ENCODE results near the gene LAMA4. TPM values are rescaled to one million over a fixed set of nuclear protein-coding genes. Genes with fewer than 3 reads are reported as not detected.
A peak's percentile ranks its signal among the peaks of the same experiment; 100 is the strongest.

Gene LAMA4
- total and polyA plus RNA-seq, 5 donors from 2014 or later, result not detected

GRCh38 chr6:112148103-112148502 lies 106.3 kb downstream of the LAMA4 start:
- no peak overlapping the region for H3K27ac ChIP-seq (ENCODE audit: insufficient read depth, low read length, poor library complexity, severe bottlenecking)
- no peak overlapping the region for H3K27ac Mint-ChIP-seq
- no peak overlapping the region for H3K4me3 ChIP-seq (ENCODE audit: low read depth, low read length)
- H3K4me1 Mint-ChIP-seq, result peaks cover 0 to 2% (median 0%) of the 10 kb centered on the region in 4 donors
- H3K9me3 Mint-ChIP-seq, result no peaks in the 10 kb centered on the region
- peaks cover 56% of the 10 kb centered on the region for H3K27me3 Mint-ChIP-seq
- no peaks in the 10 kb centered on the region for H3K36me3 ChIP-seq (ENCODE audit: control insufficient read depth, insufficient read depth, low read length)
- H3K36me3 Mint-ChIP-seq, result no peaks in the 10 kb centered on the region
- ATAC-seq (ENCODE audit: low read depth in 2 of 2) (no peak), DNase-seq (no peak)
- H3K9me3 ChIP-seq (ENCODE audit: control insufficient read depth in 2 of 2, low read length in 2 of 2), result no peaks in the 10 kb centered on the region
- H3K27me3 ChIP-seq (ENCODE audit: control insufficient read depth, insufficient read depth, low read length), result peaks cover 6% of the 10 kb centered on the region
- no peaks in the 10 kb centered on the region for H3K4me1 ChIP-seq (ENCODE audit: control insufficient read depth, insufficient read depth, low read length, poor library complexity, severe bottlenecking)
- H3K4me3 Mint-ChIP-seq, result no peak overlapping the region

- H3K27me3 ChIP-seq (ENCODE audit: control insufficient read depth, insufficient read depth, low read length), result peaks cover 4% of the 10 kb centered on the region
- Mint-ChIP-seq H3K36me3 (no peaks in the 10 kb centered on the region), H3K4me1 (peaks cover 0 to 2% (median 0%) of the 10 kb centered on the region in 4 donors), H3K27ac (no peak overlapping the region), H3K9me3 (no peaks in the 10 kb centered on the region), H3K27me3 (peaks cover 46% of the 10 kb centered on the region), H3K4me3 (no peak overlapping the region)
- H3K9me3 ChIP-seq (ENCODE audit: control insufficient read depth in 2 of 2, low read length in 2 of 2), result no peaks in the 10 kb centered on the region
- no peaks in the 10 kb centered on the region for H3K36me3 ChIP-seq (ENCODE audit: control insufficient read depth, insufficient read depth, low read length)
- no peak overlapping the region for H3K4me3 ChIP-seq (ENCODE audit: low read depth, low read length)
- no peak for DNase-seq
- no peak overlapping the region for H3K27ac ChIP-seq (ENCODE audit: insufficient read depth, low read length, poor library complexity, severe bottlenecking)
- no peaks in the 10 kb centered on the region for H3K4me1 ChIP-seq (ENCODE audit: control insufficient read depth, insufficient read depth, low read length, poor library complexity, severe bottlenecking)
- ATAC-seq (ENCODE audit: low read depth in 2 of 2), result no peak
Observed at GRCh38 chr6:112145080-112145573, 109.2 kb downstream of the LAMA4 start.

GRCh38 chr6:112144145-112144926 lies 110.0 kb downstream of the LAMA4 start:
- no peaks in the 10 kb centered on the region for H3K9me3 ChIP-seq (ENCODE audit: control insufficient read depth in 2 of 2, low read length in 2 of 2)
- peaks cover 6% of the 10 kb centered on the region for H3K27me3 ChIP-seq (ENCODE audit: control insufficient read depth, insufficient read depth, low read length)
- H3K27ac Mint-ChIP-seq, result no peak overlapping the region
- H3K36me3 Mint-ChIP-seq, result no peaks in the 10 kb centered on the region
- peak overlapping the region; percentile 4 for H3K4me3 ChIP-seq (ENCODE audit: low read depth, low read length)
- H3K9me3 Mint-ChIP-seq, result no peaks in the 10 kb centered on the region
- H3K4me1 ChIP-seq (ENCODE audit: control insufficient read depth, insufficient read depth, low read length, poor library complexity, severe bottlenecking), result no peaks in the 10 kb centered on the region
- H3K4me1 Mint-ChIP-seq, result peaks cover 0 to 2% (median 0%) of the 10 kb centered on the region in 4 donors
- peaks cover 47% of the 10 kb centered on the region for H3K27me3 Mint-ChIP-seq
- no peak for ATAC-seq (ENCODE audit: low read depth in 2 of 2)
- no peak for DNase-seq
- H3K36me3 ChIP-seq (ENCODE audit: control insufficient read depth, insufficient read depth, low read length), result no peaks in the 10 kb centered on the region
- H3K4me3 Mint-ChIP-seq, result no peak overlapping the region
- no peak overlapping the region for H3K27ac ChIP-seq (ENCODE audit: insufficient read depth, low read length, poor library complexity, severe bottlenecking)

- ATAC-seq (ENCODE audit: low read depth in 2 of 2) (no peak), DNase-seq (no peak)
- Mint-ChIP-seq H3K9me3 (no peaks in the 10 kb centered on the region), H3K27me3 (peaks cover 45% of the 10 kb centered on the region), H3K4me1 (peaks cover 0 to 2% (median 0%) of the 10 kb centered on the region in 4 donors), H3K36me3 (no peaks in the 10 kb centered on the region), H3K4me3 (no peak overlapping the region), H3K27ac (no peak overlapping the region)
- H3K4me1 ChIP-seq (ENCODE audit: control insufficient read depth, insufficient read depth, low read length, poor library complexity, severe bottlenecking), result no peaks in the 10 kb centered on the region
- no peaks in the 10 kb centered on the region for H3K36me3 ChIP-seq (ENCODE audit: control insufficient read depth, insufficient read depth, low read length)
- H3K27ac ChIP-seq (ENCODE audit: insufficient read depth, low read length, poor library complexity, severe bottlenecking), result no peak overlapping the region
- H3K27me3 ChIP-seq (ENCODE audit: control insufficient read depth, insufficient read depth, low read length), result peaks cover 9% of the 10 kb centered on the region
- H3K9me3 ChIP-seq (ENCODE audit: control insufficient read depth in 2 of 2, low read length in 2 of 2), result no peaks in the 10 kb centered on the region
- H3K4me3 ChIP-seq (ENCODE audit: low read depth, low read length), result no peak overlapping the region
Observed at GRCh38 chr6:112141707-112142106, 112.7 kb downstream of the LAMA4 start.

GRCh38 chr6:112139052-112139451 lies 115.3 kb downstream of the LAMA4 start:
- H3K9me3 ChIP-seq (ENCODE audit: control insufficient read depth in 2 of 2, low read length in 2 of 2), result no peaks in the 10 kb centered on the region
- no peak overlapping the region for H3K27ac Mint-ChIP-seq
- no peaks in the 10 kb centered on the region for H3K36me3 ChIP-seq (ENCODE audit: control insufficient read depth, insufficient read depth, low read length)
- no peaks in the 10 kb centered on the region for H3K9me3 Mint-ChIP-seq
- peaks cover 0 to under 1% (median 0%) of the 10 kb centered on the region in 4 donors for H3K4me1 Mint-ChIP-seq
- ATAC-seq (ENCODE audit: low read depth in 2 of 2) (no peak), DNase-seq (no peak)
- no peaks in the 10 kb centered on the region for H3K4me1 ChIP-seq (ENCODE audit: control insufficient read depth, insufficient read depth, low read length, poor library complexity, severe bottlenecking)
- no peak overlapping the region for H3K4me3 Mint-ChIP-seq
- H3K36me3 Mint-ChIP-seq, result no peaks in the 10 kb centered on the region
- H3K27me3 ChIP-seq (ENCODE audit: control insufficient read depth, insufficient read depth, low read length), result peaks cover 14% of the 10 kb centered on the region
- H3K27ac ChIP-seq (ENCODE audit: insufficient read depth, low read length, poor library complexity, severe bottlenecking), result no peak overlapping the region
- H3K27me3 Mint-ChIP-seq, result peaks cover 47% of the 10 kb centered on the region
- H3K4me3 ChIP-seq (ENCODE audit: low read depth, low read length), result no peak overlapping the region

GRCh38 chr6:112130878-112131277 lies 123.5 kb downstream of the LAMA4 start:
- Histone ChIP-seq H3K27ac (ENCODE audit: insufficient read depth, low read length, poor library complexity, severe bottlenecking) (no peak overlapping the region), H3K36me3 (ENCODE audit: control insufficient read depth, insufficient read depth, low read length) (no peaks in the 10 kb centered on the region), H3K9me3 (ENCODE audit: control insufficient read depth in 2 of 2, low read length in 2 of 2) (no peaks in the 10 kb centered on the region), H3K4me3 (ENCODE audit: low read depth, low read length) (no peak overlapping the region), H3K4me1 (ENCODE audit: control insufficient read depth, insufficient read depth, low read length, poor library complexity, severe bottlenecking) (no peaks in the 10 kb centered on the region), H3K27me3 (ENCODE audit: control insufficient read depth, insufficient read depth, low read length) (peaks cover 23% of the 10 kb centered on the region)
- H3K4me1 Mint-ChIP-seq, result no peaks in the 10 kb centered on the region
- H3K36me3 Mint-ChIP-seq, result no peaks in the 10 kb centered on the region
- no peak overlapping the region for H3K4me3 Mint-ChIP-seq
- DNase-seq (no peak), ATAC-seq (ENCODE audit: low read depth in 2 of 2) (no peak)
- H3K27me3 Mint-ChIP-seq, result peaks cover 40% of the 10 kb centered on the region
- peaks cover 0 to 6% (median 0%) of the 10 kb centered on the region in 7 donors for H3K9me3 Mint-ChIP-seq
- no peak overlapping the region for H3K27ac Mint-ChIP-seq

- H3K4me1 Mint-ChIP-seq, result no peaks in the 10 kb centered on the region
- peaks cover 19% of the 10 kb centered on the region for H3K27me3 ChIP-seq (ENCODE audit: control insufficient read depth, insufficient read depth, low read length)
- H3K4me1 ChIP-seq (ENCODE audit: control insufficient read depth, insufficient read depth, low read length, poor library complexity, severe bottlenecking), result no peaks in the 10 kb centered on the region
- no peak overlapping the region for H3K27ac ChIP-seq (ENCODE audit: insufficient read depth, low read length, poor library complexity, severe bottlenecking)
- H3K4me3 Mint-ChIP-seq, result no peak overlapping the region
- H3K27me3 Mint-ChIP-seq, result peaks cover 49% of the 10 kb centered on the region
- no peaks in the 10 kb centered on the region for H3K9me3 ChIP-seq (ENCODE audit: control insufficient read depth in 2 of 2, low read length in 2 of 2)
- no peaks in the 10 kb centered on the region for H3K36me3 ChIP-seq (ENCODE audit: control insufficient read depth, insufficient read depth, low read length)
- ATAC-seq (ENCODE audit: low read depth in 2 of 2) (no peak), DNase-seq (no peak)
- H3K9me3 Mint-ChIP-seq, result peaks cover 0 to 6% (median 0%) of the 10 kb centered on the region in 7 donors
- H3K27ac Mint-ChIP-seq, result no peak overlapping the region
- no peak overlapping the region for H3K4me3 ChIP-seq (ENCODE audit: low read depth, low read length)
- H3K36me3 Mint-ChIP-seq, result no peaks in the 10 kb centered on the region
Observed at GRCh38 chr6:112128208-112128607, 126.2 kb downstream of the LAMA4 start.

- DNase-seq (no peak), ATAC-seq (ENCODE audit: low read depth in 2 of 2) (no peak)
- no peak overlapping the region for H3K27ac Mint-ChIP-seq
- Histone ChIP-seq H3K27ac (ENCODE audit: insufficient read depth, low read length, poor library complexity, severe bottlenecking) (no peak overlapping the region), H3K27me3 (ENCODE audit: control insufficient read depth, insufficient read depth, low read length) (peaks cover 16% of the 10 kb centered on the region), H3K9me3 (ENCODE audit: control insufficient read depth in 2 of 2, low read length in 2 of 2) (no peaks in the 10 kb centered on the region), H3K36me3 (ENCODE audit: control insufficient read depth, insufficient read depth, low read length) (no peaks in the 10 kb centered on the region), H3K4me1 (ENCODE audit: control insufficient read depth, insufficient read depth, low read length, poor library complexity, severe bottlenecking) (no peaks in the 10 kb centered on the region), H3K4me3 (ENCODE audit: low read depth, low read length) (no peak overlapping the region)
- H3K9me3 Mint-ChIP-seq, result peaks cover 0 to 6% (median 0%) of the 10 kb centered on the region in 7 donors
- no peaks in the 10 kb centered on the region for H3K36me3 Mint-ChIP-seq
- peaks cover 44% of the 10 kb centered on the region for H3K27me3 Mint-ChIP-seq
- H3K4me1 Mint-ChIP-seq, result peaks cover 0 to 2% (median 0%) of the 10 kb centered on the region in 4 donors
- no peak overlapping the region for H3K4me3 Mint-ChIP-seq
Observed at GRCh38 chr6:112123982-112124381, 130.4 kb downstream of the LAMA4 start.

Data from CD4-positive, CD25-positive, alpha-beta regulatory T cell (primary cell).